DMS79 (cell line): ENCODE measurements around the gene MYH7B.

Experiments
- DNase-seq: peaks from one replicate; lab custom pipeline; 2025; lab: John Stamatoyannopoulos, UW

MYH7B gene

GRCh38 chr20:34945315-34946077 is 10.2 kb upstream of the MYH7B start:
- no peak for DNase-seq

- DNase-seq, result no peak
Measured at GRCh38 chr20:34946661-34947060, 9.0 kb upstream of the MYH7B start.

GRCh38 chr20:34947336-34947735 is 8.3 kb upstream of the MYH7B start:
- no peak for DNase-seq

GRCh38 chr20:34948030-34948429 is 7.6 kb upstream of the MYH7B start:
- DNase-seq, result no peak

GRCh38 chr20:34949120-34949519 is 6.5 kb upstream of the MYH7B start:
- no peak for DNase-seq

GRCh38 chr20:34951252-34951651 is 4.4 kb upstream of the MYH7B start:
- no peak for DNase-seq

GRCh38 chr20:34951652-34952051 is 4.0 kb upstream of the MYH7B start:
- no peak for DNase-seq

- no peak for DNase-seq
Measured at GRCh38 chr20:34952671-34953070, 3.0 kb upstream of the MYH7B start.

- DNase-seq, result no peak
Measured at GRCh38 chr20:34953960-34954359, 1.7 kb upstream of the MYH7B start.

GRCh38 chr20:34954904-34955230 is 801 bp upstream of the MYH7B start:
- DNase-seq, result no peak

- no peak for DNase-seq
Measured at GRCh38 chr20:34956041-34956458, 382 bp downstream of the MYH7B start.

- no peak for DNase-seq
Measured at GRCh38 chr20:34956751-34957472, 1.2 kb downstream of the MYH7B start.

- no peak for DNase-seq
Measured at GRCh38 chr20:34964486-34964885, 8.8 kb downstream of the MYH7B start.

GRCh38 chr20:34965051-34965450 is 9.4 kb downstream of the MYH7B start:
- no peak for DNase-seq

GRCh38 chr20:34967421-34967820 is 11.8 kb downstream of the MYH7B start:
- no peak for DNase-seq

- DNase-seq, result no peak
Measured at GRCh38 chr20:34968042-34968775, 12.5 kb downstream of the MYH7B start.

- no peak for DNase-seq
Measured at GRCh38 chr20:34970193-34970840, 14.6 kb downstream of the MYH7B start.

- DNase-seq, result no peak
Measured at GRCh38 chr20:34970846-34971560, 15.3 kb downstream of the MYH7B start.

GRCh38 chr20:34971561-34972235 is 16.0 kb downstream of the MYH7B start:
- DNase-seq, result no peak

- DNase-seq, result no peak
Measured at GRCh38 chr20:34974246-34974645, 18.6 kb downstream of the MYH7B start.

GRCh38 chr20:34976286-34976685 is 20.6 kb downstream of the MYH7B start:
- DNase-seq, result no peak
